ENCODE data around the gene ZNF394.

ZNF394 gene

GRCh38 chr7:99490878-99491277 is 9.2 kb downstream of the ZNF394 start:
- no peak for DNase-seq

- DNase-seq: no peak
Measured at GRCh38 chr7:99489235-99489634, 10.8 kb downstream of the ZNF394 start.

GRCh38 chr7:99485094-99485493 is 15.0 kb downstream of the ZNF394 start:
- DNase-seq: no peak

GRCh38 chr7:99478464-99479440 is 21.3 kb downstream of the ZNF394 start:
- DNase-seq: no peak

GRCh38 chr7:99476107-99476506 is 24.0 kb downstream of the ZNF394 start:
- DNase-seq: no peak

GRCh38 chr7:99473315-99473596 is 26.8 kb downstream of the ZNF394 start:
- peak; percentile 61 for DNase-seq

GRCh38 chr7:99472561-99473314 is 27.3 kb downstream of the ZNF394 start, which contains the start of gene ZNF789:
ZNF789 (plus strand) TSS chr7:99472890; CDS start chr7:99476457, 3,567 bp downstream.
- peak; percentile 98 for DNase-seq

GRCh38 chr7:99469381-99470065 is 30.6 kb downstream of the ZNF394 start:
- DNase-seq: no peak

- no peak for DNase-seq
Measured at GRCh38 chr7:99468336-99468918, 31.7 kb downstream of the ZNF394 start.

GRCh38 chr7:99465421-99465768 is 34.7 kb downstream of the ZNF394 start:
- DNase-seq: no peak

- DNase-seq: no peak
Measured at GRCh38 chr7:99461221-99461620, 38.9 kb downstream of the ZNF394 start.

GRCh38 chr7:99460651-99461050 is 39.4 kb downstream of the ZNF394 start:
- no peak for DNase-seq

GRCh38 chr7:99459087-99459486 is 41.0 kb downstream of the ZNF394 start:
- DNase-seq: peak; percentile 48

GRCh38 chr7:99457650-99458493 is 42.2 kb downstream of the ZNF394 start:
- DNase-seq: no peak

GRCh38 chr7:99457050-99457649 is 42.9 kb downstream of the ZNF394 start:
- DNase-seq: no peak

GRCh38 chr7:99456288-99456687 is 43.8 kb downstream of the ZNF394 start:
- no peak for DNase-seq

GRCh38 chr7:99455874-99456273 is 44.2 kb downstream of the ZNF394 start:
- DNase-seq: no peak

GRCh38 chr7:99453105-99453504 is 47.0 kb downstream of the ZNF394 start:
- no peak for DNase-seq

- DNase-seq: no peak
Measured at GRCh38 chr7:99452541-99452940, 47.5 kb downstream of the ZNF394 start.

- no peak for DNase-seq
Measured at GRCh38 chr7:99451936-99452335, 48.1 kb downstream of the ZNF394 start.

- no peak for DNase-seq
Measured at GRCh38 chr7:99449326-99449725, 50.8 kb downstream of the ZNF394 start.

- DNase-seq: no peak
Measured at GRCh38 chr7:99448855-99449254, 51.2 kb downstream of the ZNF394 start.
